ENCODE measurements around the gene DHX34.
"Not testable (repeated sequence)": the region's sequence is repeated elsewhere in the genome, so short reads cannot be mapped to it uniquely, and the experiment has no call there.

The DHX34 gene

DNA sequence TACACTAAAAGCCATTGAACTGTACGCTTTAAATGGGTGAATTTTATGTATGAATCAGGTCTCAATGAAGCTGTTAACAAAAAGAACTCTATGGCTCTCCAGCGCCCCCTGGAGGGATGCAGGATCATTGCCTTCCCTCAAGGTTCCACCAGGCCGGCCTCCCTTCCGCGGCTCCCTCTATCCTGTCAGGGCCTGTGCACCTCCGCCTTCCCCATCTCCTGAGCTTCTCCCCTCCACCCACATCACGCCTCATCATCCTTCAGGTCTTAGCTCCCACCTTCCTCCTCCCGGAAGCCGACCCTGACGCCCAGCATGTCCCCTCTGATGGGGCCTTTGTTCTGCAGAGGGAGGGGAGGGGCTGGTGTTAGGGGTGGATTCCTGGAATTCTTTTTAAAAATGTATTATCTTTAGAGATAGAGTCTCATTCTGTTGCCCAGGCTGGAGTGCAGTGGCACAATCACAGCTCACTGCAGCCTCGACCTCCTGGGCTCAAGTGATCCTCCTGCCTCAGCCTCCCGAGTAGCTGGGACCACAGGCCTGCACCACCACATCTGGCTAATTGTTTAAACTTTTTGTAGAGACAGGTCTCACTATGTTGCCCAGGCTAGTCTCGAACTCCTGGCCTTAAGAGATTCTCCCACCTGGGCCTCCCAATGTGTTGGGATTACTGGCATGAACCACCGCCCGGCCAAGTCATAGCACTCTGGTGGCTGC, 42.6 kb downstream of the DHX34 start:
- DNase-seq = peak; percentile 50

DNA sequence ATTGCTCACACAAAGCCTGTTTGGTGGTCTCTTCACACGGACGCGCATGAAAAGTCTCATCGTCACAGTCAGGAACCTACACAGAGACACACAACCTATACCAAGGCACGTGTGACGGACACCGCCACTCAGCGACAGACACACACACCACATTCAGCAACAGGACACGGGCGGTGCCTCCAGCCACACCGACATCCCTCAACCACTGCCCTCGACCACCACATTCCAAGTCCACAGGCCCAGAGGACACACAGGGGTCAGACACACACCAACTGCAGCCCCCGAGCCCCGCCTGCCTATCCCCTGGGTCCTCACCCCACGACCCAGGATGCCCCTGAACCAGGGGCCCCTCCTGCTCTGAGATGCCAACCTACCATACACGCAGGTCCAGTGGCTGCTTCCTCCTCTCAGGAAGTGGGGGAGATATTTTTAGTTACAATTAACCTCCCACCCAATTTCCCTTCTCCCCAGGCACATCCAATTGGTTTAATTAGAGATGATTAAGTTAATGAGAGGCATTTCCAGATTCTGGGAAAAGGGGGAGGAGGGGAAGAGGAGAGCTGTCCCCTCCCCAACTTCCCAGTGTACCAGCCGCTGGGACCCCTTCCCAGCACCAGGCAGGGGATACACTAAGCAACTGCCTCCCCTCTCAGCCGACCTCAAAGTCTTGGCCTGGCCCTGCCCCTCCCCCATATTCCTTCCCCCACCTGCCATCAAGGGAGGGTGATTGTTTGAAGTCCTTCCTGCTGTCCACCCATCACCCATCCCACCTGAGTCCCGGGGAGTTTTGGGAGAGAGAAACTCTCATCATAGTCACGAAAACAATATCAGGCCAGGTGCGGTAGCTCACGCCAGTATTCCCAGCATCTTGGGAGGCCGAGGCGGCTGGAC, 49.8 kb downstream of the DHX34 start:
- DNase-seq = no peak

DNA sequence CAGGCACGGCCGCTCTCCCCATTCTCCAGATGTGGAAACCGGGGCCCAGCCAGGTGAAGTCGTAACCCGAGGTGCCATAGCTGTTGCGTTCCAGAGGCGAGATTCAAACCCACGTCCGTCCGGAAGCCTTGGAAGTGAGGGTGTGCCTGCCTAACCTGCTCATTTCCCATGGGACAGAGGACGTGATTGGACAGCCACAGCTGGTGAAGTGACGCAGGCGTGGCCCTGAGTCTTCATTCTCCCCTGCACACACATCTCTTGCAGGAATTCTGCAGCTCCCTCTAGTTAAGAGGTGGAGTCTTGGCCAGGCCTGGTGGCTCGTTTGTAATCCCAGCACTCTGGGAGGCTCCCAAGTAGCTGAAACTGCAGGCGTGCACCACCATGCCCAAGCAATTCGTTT, 53.4 kb downstream of the DHX34 start:
- no peak for DNase-seq

DNA sequence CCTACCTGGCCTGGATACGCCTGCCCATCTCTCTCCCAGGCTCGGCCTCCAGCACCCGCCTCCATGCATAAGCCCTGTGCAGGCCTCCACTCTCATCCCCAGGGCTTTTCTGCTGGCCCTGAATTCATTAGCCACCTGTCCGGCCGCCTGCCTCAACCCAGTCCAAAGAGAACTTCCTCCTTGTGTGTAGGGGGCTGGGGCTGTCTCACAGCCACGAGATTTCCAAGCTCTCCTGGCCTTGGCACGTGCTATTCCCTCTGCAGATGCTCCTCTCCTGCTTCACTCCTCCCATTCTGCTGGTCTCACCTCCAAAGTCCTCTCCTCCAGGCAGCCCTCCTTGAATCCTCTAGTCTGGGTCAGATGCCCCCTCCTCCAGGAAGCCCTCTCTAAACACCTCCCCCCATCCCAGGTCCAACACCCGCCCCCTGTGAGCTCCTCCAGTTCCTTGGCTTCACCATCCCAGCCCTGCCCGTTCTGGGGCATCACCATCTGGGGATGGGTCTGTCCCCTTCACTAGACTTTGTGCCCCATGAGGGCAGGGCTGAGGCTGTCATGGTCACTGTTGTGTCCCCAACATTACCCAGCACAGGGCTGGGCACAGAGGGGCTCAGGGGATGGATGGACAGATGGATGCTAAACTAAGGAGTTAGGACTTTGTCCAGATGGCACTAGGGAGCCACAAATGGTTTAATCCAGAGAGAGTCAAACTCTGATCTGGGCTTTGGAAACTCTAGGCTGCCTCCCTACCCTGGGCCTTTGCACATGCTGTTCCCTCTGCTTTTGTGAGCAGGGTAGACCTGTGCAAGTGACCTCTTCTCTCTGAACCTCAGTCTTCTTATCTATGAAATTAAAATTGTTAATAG, 55.5 kb downstream of the DHX34 start:
- DNase-seq = no peak

DNA sequence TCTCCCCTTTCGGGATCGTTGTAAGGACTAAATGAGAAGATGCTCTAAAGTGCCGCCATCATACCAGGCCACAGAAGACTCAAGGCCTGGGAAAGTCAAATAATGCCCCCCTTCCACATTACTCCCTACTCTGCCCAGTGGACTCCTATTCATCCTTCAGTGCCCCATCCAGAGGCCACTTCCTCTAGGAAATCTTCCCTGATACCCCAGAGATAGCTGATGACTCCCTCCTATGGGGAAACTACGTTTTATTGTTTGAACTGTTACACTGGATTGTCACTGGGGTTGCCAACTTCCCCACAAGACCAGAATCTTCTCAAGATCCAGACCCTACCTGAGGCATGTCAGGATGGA, 56.1 kb downstream of the DHX34 start:
- DNase-seq = no peak

DNA sequence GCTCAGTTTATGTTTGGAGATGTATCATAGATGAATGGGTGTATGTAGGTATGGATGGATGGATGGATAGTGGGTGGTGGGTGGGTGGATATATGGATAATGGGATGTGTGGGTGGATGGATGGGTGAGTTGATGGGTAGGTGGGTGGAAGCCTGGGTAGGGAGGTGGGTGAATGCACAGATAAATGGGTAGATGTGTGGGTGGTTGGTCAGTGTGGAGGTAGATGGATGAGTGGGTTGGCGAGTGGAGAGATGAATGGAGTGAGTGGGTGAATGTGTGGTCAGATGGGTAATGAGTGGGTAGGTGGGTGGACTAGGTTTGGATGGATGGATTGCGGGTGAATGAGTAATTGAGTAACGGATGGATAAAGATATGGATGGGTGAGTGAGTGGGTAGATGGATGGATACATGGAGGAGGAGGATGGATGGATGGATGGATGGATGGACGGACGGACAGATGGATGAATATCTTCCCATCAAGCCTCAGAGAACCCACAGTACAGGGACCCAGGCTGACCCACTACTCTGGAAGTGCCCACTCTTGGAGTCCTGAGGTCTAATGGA, 56.8 kb downstream of the DHX34 start:
- DNase-seq = no peak

DNA sequence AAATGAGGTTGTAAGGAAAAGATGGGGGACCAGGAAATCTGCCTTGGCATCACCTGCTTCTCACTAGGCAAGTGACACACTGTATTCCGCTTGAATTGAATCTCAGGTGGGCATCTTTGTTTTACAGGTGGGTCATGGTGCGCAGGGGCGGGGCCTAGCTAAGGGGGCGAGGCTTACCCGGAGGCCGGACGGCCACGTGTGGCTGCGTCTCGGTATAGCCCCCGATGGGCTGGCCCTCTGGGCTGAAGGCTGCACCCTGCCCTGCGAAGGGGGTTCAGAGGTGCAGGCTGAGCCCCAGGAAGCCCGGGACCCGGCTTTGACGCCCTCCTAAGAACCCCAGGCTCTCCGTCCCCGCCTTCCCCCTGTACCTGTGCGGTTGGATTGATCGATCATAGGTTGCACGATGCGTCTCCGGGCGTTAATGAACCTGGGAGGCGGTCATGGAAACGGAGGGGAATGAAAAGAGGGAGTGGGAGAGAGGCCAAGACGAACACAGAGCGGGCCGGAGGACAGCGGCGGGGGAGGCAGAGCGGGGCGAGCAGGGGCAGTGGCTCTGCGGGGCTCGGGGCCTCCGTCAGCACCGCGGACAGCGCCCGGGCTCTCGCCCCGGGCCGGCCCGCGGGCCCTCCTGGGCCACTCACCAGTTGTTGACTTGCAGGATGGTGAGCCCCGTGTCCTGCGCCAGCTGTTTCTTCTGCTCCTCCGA, 57.7 kb downstream of the DHX34 start:
- no peak for DNase-seq

DNA sequence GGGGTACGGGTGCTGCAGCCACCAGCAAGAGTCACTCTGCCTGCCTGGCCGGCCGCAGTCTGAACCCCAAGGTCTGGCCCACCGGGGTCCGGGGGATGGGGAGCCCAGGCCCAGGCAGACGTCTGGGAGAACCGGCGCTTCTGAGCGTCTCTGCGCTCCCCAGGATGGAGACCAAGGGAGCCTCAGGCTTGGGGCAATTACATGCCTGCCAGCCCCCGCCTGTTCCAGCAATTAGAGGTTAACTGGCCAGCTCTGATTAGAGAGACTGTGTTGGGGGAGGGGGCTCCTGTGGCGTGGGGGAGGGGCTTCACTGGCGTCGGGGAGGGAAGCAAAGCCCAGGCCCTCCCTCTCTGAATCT, 58.3 kb downstream of the DHX34 start:
- no peak for DNase-seq

DNA sequence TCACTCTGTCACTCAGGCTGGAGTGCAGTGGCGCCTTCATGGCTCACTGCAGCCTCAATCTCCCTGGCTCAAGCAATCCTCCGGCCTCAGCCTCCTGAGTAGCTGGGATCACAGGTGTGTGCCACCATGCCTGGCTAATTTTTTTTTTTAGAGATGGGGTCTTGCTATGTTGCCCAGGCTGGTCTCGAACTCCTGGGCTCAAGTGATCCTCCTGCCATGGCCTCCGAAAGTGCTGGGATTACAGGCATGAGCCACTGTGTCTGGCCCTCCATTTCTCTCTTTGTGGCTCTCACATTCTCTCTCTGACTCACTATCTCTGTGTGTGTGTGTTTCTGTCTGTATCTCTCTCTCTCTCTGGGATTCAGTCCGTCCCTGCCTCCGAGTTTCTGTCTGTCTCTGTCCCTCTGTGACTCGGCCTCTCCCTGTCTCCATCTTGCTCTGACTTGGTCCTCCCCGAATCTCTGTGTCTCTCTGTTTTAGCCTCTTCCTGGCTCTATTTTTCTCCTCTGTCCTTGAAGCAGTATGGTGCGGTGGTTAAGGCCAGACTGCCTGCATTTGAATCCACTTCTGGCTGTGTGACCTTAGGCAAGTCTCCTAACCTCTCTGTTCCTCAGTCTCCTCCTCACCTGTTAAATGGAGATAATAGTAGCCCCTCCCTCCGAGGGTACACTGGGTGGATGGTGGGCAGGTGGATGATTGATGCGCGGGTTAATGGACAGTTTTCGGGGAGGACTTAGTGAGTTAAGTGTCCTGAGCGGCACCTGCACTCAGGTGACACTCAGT, 59.2 kb downstream of the DHX34 start:
- DNase-seq = no peak

DNA sequence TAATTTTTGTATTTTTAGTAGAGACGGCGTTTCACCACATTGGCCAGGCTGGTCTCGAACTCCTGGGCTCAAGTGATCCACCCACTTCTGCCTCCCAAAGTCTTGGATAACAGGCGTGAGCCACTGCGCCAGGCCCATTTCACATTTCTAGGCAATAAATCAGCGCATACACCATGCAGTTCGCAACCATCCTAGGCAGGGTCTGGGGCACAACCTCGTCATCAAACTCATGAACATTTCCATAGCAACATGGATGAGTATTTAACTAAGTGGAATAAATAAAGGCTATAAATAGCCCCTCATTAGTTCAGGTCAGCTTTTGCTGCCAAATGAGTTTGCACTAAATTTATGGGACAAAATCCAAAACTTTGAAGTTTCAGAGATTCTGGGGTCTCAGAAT, 62.0 kb downstream of the DHX34 start:
- no peak for DNase-seq

DNA sequence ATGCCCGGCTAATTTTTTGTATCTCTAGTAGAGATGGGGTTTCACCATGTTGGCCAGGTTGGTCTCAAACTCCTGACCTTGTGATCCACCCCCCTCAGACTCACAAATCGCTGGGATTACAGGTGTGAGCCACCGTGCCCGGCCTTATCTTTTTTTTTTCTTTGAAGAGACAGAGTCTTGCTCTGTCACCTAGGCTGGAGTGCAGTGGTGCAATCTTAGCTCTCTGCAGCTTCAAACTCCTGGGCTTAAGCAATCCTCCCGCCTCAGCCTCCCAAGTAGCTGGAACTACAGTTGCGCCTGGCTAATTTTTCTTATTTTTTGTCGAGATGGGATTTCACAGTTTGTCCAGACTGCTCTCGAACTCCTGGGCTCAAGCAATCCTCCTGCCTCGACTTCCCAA, 62.6 kb downstream of the DHX34 start:
- DNase-seq = not testable (repeated sequence)

DNA sequence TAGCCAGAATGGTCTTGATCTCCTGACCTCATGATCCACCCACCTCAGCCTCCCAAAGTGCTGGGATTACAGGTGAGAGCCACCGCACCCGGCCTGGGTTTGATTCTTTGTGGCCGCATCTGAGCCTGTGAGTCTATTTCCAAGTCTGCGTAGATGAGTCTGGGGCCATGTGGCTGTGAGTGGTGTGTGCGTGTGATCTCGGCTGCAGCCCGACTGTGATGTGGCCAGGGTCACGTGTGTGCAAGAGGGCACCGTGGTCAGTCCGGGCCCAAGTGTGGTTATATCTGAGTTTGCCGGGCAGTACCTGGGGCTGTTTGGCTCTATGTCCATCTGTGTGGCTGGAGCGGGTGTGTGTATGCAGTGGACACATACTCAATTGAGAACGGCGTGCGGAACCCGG, 64.8 kb downstream of the DHX34 start:
- no peak for DNase-seq

DNA sequence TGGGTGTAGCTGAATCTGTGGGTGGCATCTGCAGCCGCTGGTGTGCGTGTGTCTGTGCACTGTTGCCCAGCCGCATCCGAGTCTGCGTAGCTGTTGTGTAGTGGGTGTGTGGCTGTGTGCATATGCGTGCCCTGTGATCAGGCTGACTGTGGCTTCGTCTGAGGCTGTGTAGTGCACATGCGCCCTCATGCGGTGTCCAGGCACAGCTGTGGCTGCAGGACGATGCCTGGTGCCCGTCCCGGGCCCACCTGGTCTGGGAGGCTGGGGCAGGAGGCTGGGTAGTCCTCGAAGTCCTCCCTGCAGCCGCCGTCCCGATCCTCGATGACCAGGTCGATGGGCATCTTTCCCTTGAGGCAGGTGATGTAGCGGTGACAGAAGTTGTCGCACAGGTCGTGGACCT, 65.4 kb downstream of the DHX34 start:
- no peak for DNase-seq

DNA sequence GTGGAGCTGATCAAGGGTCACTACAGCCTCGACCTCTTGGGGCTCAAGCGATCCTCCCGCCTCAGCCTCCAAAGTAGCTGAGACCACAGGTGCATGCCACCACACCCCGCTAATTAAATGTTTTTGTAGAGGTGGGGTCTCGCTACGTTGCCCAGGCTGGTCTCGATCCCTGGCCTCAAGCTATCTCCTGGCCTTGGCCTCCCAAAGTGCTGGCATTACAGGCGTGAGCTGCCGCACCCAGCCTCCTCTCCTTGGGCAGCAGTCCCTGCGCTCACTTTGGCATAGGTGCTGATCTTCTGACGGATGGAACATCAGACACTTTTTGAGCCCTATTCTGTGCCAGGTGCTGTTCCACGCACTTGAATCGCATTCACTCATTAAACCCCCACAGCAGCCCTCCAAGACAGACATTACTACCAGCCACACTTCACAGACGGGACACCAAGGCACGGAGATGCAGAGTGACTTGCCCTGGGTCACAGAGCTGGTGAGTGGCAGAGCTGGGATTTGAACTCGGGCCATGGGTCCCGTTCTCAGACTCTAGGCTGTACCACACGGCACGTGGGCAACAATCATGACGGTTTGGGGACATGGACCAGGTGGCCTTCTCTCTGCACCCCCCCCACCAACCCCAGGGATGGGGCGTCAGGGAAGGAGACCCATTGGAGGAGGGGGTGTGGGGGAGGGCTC, 67.0 kb downstream of the DHX34 start:
- no peak for DNase-seq

DNA sequence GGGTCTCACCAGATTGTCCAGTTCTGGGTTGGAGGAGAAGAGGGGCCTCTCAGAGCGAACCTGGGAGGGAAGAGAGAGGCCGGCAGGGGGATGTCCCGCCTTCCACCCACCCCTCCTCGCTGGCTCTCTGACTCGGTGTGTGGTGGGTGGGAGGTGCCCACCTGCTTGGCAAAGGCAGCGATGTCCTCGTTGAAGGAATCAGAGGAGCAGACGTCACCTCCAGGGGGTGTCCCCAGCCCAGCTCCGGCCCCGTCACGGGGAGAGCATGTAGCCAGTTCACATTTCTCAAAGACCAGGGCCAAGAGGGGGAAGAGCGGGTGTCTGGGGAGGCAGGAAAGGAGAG, 67.5 kb downstream of the DHX34 start:
- no peak for DNase-seq

DNA sequence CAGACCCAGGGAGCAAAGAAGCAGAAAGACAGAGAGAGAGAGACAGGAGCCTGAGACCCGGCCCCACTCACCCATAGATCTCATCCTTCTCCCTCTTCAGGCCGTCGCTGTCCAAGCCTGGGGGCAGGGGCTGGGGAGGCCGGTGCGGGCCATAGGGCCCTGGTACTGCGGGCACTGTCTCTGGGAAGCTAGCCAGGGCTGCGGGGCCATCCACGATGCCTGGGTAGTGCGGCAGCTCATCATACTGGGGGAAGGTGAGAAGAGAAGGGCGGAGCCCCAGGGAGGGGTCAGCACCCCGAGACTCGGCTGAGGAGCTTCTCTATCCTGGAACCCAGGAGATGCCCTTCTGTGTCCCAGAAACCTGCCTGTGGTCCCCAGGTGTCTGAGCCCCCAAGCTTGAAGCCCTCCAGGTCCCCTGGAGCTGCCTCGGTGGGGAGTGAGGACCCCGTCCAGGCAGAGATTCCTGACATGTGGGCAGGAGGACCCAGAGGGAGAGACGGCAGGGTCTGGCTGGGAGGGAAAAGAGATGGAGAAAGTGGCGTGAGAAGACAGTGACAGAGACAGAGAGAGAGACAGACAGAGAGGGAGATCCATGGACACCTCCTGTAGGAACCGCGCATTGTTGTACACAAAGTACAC, 68.1 kb downstream of the DHX34 start:
- DNase-seq = no peak

DNA sequence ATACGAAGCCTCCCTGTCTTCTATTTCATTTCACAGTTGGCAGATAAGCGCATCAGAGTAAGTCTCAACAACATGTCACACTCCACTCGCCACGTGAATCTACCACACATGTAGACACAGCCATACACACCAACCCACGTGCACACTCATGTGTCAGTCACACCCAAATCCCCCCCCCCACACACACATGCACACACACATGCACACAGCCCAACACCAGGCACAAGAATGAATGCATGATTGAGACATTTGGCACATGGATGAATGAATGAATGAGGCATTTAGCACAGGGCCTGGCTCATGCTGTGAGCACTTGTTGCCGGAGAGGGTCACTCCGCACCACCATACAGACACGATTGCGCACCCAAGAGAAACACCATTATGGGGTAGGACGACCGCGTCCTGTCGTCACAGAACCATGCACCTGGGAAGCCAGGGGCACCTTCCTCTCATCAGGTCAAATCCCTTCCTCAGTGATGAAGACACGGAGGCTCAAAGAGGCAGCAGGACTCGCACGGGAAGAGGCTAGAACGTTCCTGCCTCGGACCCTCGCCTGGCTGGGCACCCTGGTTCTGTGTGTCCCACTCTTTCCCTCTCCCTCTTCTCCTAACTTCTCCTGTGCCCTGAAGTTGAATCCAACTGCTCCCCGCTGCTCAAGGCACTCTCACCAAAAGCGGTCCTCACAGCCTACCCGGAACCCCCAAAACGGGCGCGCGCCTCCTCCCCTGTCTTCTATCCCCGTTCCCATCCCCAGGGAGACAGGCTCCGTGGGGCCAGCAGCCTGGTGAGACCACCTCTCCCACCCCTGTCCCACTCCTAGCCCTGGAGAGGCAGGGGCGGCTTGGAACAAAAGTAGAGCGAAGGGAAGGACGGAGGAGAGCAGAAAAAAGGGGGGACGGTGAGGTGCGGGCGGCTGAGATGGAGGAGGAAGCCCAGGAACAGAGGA, 68.9 kb downstream of the DHX34 start:
- DNase-seq = no peak

DNA sequence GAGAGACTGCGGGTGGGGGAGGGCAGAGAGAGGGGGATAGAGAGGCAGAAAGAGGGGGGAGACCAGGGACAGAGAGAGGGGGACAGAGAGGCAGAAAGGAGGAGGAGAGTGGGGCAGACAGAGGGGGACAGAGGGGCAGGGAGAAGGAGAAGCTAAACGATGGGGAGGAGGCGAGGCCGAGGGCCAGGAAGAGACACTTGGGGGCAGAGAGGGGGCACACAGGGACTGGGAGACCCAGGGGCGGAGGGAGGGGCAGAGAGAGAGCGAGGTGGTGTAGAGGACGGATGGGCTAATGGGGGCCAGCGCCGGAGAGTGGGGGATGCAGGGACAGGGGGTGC, 69.5 kb downstream of the DHX34 start:
- DNase-seq = no peak

DNA sequence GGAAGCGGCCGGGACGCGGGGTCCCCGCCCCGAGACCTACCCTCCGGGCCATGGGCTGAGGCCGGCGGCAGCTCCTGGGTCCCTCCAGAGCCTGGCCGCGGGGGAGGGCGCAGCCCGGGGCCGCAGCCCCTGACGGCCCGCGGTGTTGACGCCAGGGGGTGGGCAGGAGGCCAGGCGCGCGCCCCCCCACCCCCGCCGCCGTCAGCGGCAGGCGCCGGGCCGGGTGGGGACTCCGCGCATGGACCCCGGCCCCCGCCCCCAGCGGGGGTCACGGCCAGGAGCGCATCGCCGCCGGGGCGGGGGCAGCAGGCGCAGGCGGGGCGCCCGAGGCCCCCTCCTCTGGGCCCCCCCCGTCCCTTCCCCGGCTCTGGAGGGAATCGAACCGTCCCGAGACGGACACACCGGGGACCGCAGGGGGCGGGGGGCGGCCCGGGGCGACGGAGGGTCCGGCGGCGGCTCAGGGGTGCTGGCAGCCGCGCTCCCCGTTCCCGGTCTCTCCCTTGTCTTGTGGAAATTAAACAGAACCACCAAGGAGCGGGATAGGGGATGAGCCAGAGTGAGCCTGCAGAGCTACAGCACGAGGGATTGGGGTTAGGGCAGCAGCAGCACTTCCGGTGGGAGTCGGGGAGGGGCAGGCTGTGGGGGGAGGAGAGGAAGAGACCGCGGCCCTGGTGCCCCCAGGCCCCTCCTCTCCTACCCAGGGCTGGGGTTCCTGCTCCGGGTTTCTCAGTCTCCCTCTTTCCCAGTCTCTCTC, 70.1 kb downstream of the DHX34 start, which contains the start of gene MEIS3:
Gene MEIS3 (minus strand): TSS at position 498 of the 754 bp plus-strand sequence. CDS start 446 bp downstream, at position 52.
- DNase-seq = no peak

Data from NK-92 treated with Interleukin-12 subunit alpha and Interleukin-12 subunit beta, amount 100 ng/mL, for 24 hours (cell line).